HepG2 (cell line): ENCODE measurements around the gene PTMA. TPM values are rescaled to one million over a fixed set of nuclear protein-coding genes. Genes with fewer than 3 reads are reported as not detected.

ENCODE experiments used
- ATAC-seq: fragments of 200-7000 bp; cut with Tn5 transposase; 3 replicates; pipeline ENCODE4 v1.9.1; 2020; ENCODE audit warnings: mild to moderate bottlenecking, moderate library complexity
- BruUV-seq: library from RNA; stranded (reverse); fragments of 400-500 nt; replicated peaks from 2 replicates; lab custom pipeline; 2021; lab: Mats Ljungman, UMichigan
- CTCF ChIA-PET: fragments of 300-600 bp; formaldehyde crosslinking; extraction: SDS; loops from one replicate; lab custom pipeline; 2021; ENCODE audit warnings: low total read pairs, inconsistent platforms, low intra/inter-chr PET ratio; lab: Yijun Ruan, JAX
- POLR2A ChIA-PET: fragments of 350-600 bp; sonication (Branson Sonifier 250); formaldehyde crosslinking; loops from one replicate; lab custom pipeline; 2020; ENCODE audit warnings: antibody characterized with exemption, inconsistent platforms; lab: Yijun Ruan, JAX
- DNase-seq: peaks from one replicate; pipeline ENCODE4 v3.0.0-alpha.2; 2015; ENCODE audit warnings: low spot score
- FAIRE-seq: peaks from 3 replicates; lab custom pipeline; 2011; peaks lifted over from hg19 to GRCh38; lab: Jason Lieb, UNC
- H2AFZ ChIP-seq: one replicate; pipeline ENCODE4 v1.6.1; 2011; ENCODE audit warnings: low read length, inconsistent platforms
- H3K27ac ChIP-seq: fragments of 300-600 bp; 3 replicates; pipeline ENCODE4 v1.8.0; 2011; ENCODE audit warnings: mixed run types, mild to moderate bottlenecking, mixed read lengths, low read length, inconsistent platforms; ENCODE audit not compliant: insufficient read depth; ENCODE audit errors: extremely low read length
- H3K27me3 ChIP-seq, 2 experiments: fragments of 200-600 bp in 1 of 2; 2 replicates in 1 of 2; 3 replicates in 1 of 2; pipeline versions ENCODE4 v1.6.0 to v1.8.0; 2011; ENCODE audit warnings: low read length in 2 of 2, mild to moderate bottlenecking in 2 of 2, moderate library complexity in 2 of 2, inconsistent platforms in 1 of 2; ENCODE audit not compliant: insufficient read depth in 2 of 2, control insufficient read depth in 1 of 2
- H3K36me3 ChIP-seq, 2 experiments: fragments of 200-600 bp in 1 of 2; replicated peaks in 1 of 2; 2 replicates in 1 of 2; 3 replicates in 1 of 2; pipeline versions ENCODE4 v1.5.1 to v1.8.0; 2011; ENCODE audit warnings: low read length in 2 of 2, inconsistent platforms in 1 of 2; ENCODE audit not compliant: insufficient read depth in 2 of 2, control insufficient read depth in 1 of 2
- H3K4me1 ChIP-seq: 2 replicates; pipeline ENCODE4 v1.5.1; 2012; ENCODE audit warnings: low read length, inconsistent platforms; ENCODE audit not compliant: insufficient read depth
- H3K4me2 ChIP-seq: 2 replicates; pipeline ENCODE4 v1.6.0; 2011; ENCODE audit warnings: low read depth, low read length, inconsistent platforms
- H3K4me3 ChIP-seq, 3 experiments: fragments of 200-600 bp in 1 of 3; sonication (generic), shearing (Covaris generic) in 1 of 3; replicated peaks in 1 of 3; 2 replicates each; pipeline ENCODE4 v1.5.1; 2011 to 2016; ENCODE audit warnings: low read length in 3 of 3, inconsistent platforms in 2 of 3, low read depth in 2 of 3, mild to moderate bottlenecking in 2 of 3, control low read depth in 1 of 3, mixed read lengths in 1 of 3; ENCODE audit not compliant: insufficient read depth in 1 of 3
- H3K79me2 ChIP-seq: one replicate; pipeline ENCODE4 v1.6.1; 2011; ENCODE audit warnings: low read length, inconsistent platforms; ENCODE audit not compliant: insufficient read depth
- H3K9ac ChIP-seq: 2 replicates; pipeline ENCODE4 v1.6.0; 2011; ENCODE audit warnings: mild to moderate bottlenecking, low read depth, low read length, inconsistent platforms; ENCODE audit not compliant: insufficient read depth
- H3K9me3 ChIP-seq: 2 replicates; pipeline ENCODE4 v1.5.1; 2012; ENCODE audit warnings: mild to moderate bottlenecking, low read length
- H4K20me1 ChIP-seq: 2 replicates; pipeline ENCODE4 v1.6.0; 2011; ENCODE audit warnings: inconsistent platforms, mild to moderate bottlenecking, low read length, moderate library complexity; ENCODE audit not compliant: insufficient read depth
- ATF2 ChIP-seq: sonication (generic); formaldehyde crosslinking; IDR thresholded peaks from 2 replicates; pipeline ENCODE4 v1.4.0; 2020; ENCODE audit warnings: missing genetic modification reagents
- BRD4 ChIP-seq: sonication (generic); formaldehyde crosslinking; IDR thresholded peaks from 2 replicates; pipeline ENCODE4 v1.4.0; 2020; ENCODE audit warnings: missing genetic modification reagents
- RBFOX2 ChIP-seq: fragments of 200-400 bp; formaldehyde crosslinking; IDR thresholded peaks from 2 replicates; pipeline ENCODE4 v1.6.1; 2017; ENCODE audit warnings: low read depth, mild to moderate bottlenecking, low read length
- SP1 ChIP-seq, 2 experiments: fragments of 450-650 bp in 1 of 2; sonication (generic) in 1 of 2; formaldehyde crosslinking in 1 of 2; IDR thresholded peaks; 2 replicates each; pipeline versions ENCODE4 v1.4.0 to v1.6.1; 2016 to 2020; ENCODE audit warnings: missing genetic modification reagents in 1 of 2
- TAF1 ChIP-seq: sonication (generic); formaldehyde crosslinking; IDR thresholded peaks from 2 replicates; pipeline ENCODE4 v1.4.0; 2020; ENCODE audit warnings: missing genetic modification reagents
- ZBTB34 ChIP-seq: sonication (generic); formaldehyde crosslinking; IDR thresholded peaks from 2 replicates; pipeline ENCODE4 v1.8.0; 2022; ENCODE audit warnings: mild to moderate bottlenecking, missing genetic modification reagents
- ZNF10 ChIP-seq: sonication (generic); formaldehyde crosslinking; IDR thresholded peaks from 2 replicates; pipeline ENCODE4 v1.4.0; 2020; ENCODE audit warnings: mild to moderate bottlenecking, low read depth, missing genetic modification reagents, borderline replicate concordance
- ZNF136 ChIP-seq: sonication (generic); formaldehyde crosslinking; IDR thresholded peaks from 2 replicates; pipeline ENCODE4 v1.8.1; 2022; ENCODE audit warnings: low read depth, mild to moderate bottlenecking, moderate library complexity, missing genetic modification reagents
- ZNF260 ChIP-seq: sonication (generic); formaldehyde crosslinking; IDR thresholded peaks from 2 replicates; pipeline ENCODE4 v1.4.0; 2020; ENCODE audit warnings: missing genetic modification reagents, low read depth, mild to moderate bottlenecking, borderline replicate concordance
- ZNF3 ChIP-seq: IDR thresholded peaks from 2 replicates; pipeline ENCODE4 v1.7.0; 2017; ENCODE audit warnings: inconsistent platforms
- ZNF513 ChIP-seq: sonication (generic); formaldehyde crosslinking; conservative IDR thresholded peaks from 2 replicates; pipeline ENCODE4 v1.5.0; 2020; ENCODE audit warnings: missing genetic modification reagents
- ZNF574 ChIP-seq: sonication (generic); formaldehyde crosslinking; IDR thresholded peaks from 2 replicates; pipeline ENCODE4 v1.4.0; 2020; ENCODE audit warnings: missing genetic modification reagents
- ZNF605 ChIP-seq: sonication (generic); formaldehyde crosslinking; IDR thresholded peaks from 2 replicates; pipeline ENCODE4 v1.8.0; 2022; ENCODE audit warnings: mild to moderate bottlenecking, missing genetic modification reagents
- ZNF878 ChIP-seq: sonication (generic); formaldehyde crosslinking; IDR thresholded peaks from 2 replicates; pipeline ENCODE4 v1.8.1; 2023; ENCODE audit warnings: mild to moderate bottlenecking, missing genetic modification reagents, moderate library complexity
- WGBS: methylation state at CpG from one replicate; pipeline ENCODE4 v1.1.6; 2017; ENCODE audit warnings: low lambda C conversion rate; 5-methylcytosine and 5-hydroxymethylcytosine counted together
- in situ Hi-C: cut with HindIII; loops from 2 replicates; pipeline ENCODE4 v1.10.0; 2017; ENCODE audit warnings: low pct_unique_long_range_greater_than_20kb; ENCODE audit not compliant: extremely low pct_ligation_motif_present
- intact Hi-C: fragments of 100-400 bp; cut with micrococcal nuclease; formaldehyde crosslinking; loops from one replicate; pipeline ENCODE4 v1.10.0; 2022; ENCODE audit not compliant: unreplicated experiment
- polyA plus RNA-seq, 8 experiments: library from polyadenylated mRNA; depleted of rRNA in 3 of 8; stranded (reverse) in 7 of 8; unstranded in 1 of 8; fragments of >200 nt; fragmentation: Illumina TruSeq in 4 of 8; extraction: Trizol in 4 of 8; gene quantifications; 2 replicates each; pipeline versions ENCODE4 v1.2.1 to v1.2.3, GENCODE V29; 2011 to 2016; ENCODE audit warnings: low read depth in 4 of 8, missing spikeins in 1 of 8, mixed read lengths in 1 of 8; ENCODE audit not compliant: insufficient read depth in 1 of 8
- total RNA-seq, 5 experiments: library from RNA; depleted of rRNA; stranded (reverse); fragments of >200 nt; fragmentation: Illumina TruSeq; extraction: Trizol; gene quantifications; 2 replicates each; pipeline ENCODE4 v1.2.3, GENCODE V29; 2016; ENCODE audit warnings: low read depth in 1 of 5

The PTMA gene
- total and polyA plus RNA-seq, 2 of the 13 experiments (the other 11 are each of a cell fraction or from before 2014, with no cell fraction given): 190 to 1,086 TPM

- intact Hi-C loops: loop anchor here (10.0 kb wide), 1 partner anchor 664 kb away; no protein-coding TSS in a partner anchor
- Histone ChIP-seq H3K4me1 (peaks cover 56% of the 10 kb centered on the region), H3K4me3 (peak overlapping the region; percentile 75 to 97 (median 83)), H4K20me1 (peaks cover 30% of the 10 kb centered on the region), H3K27ac (peak overlapping the region; percentile 85), H3K27me3 (no peaks in the 10 kb centered on the region), H3K36me3 (peaks cover 12 to 17% of the 10 kb centered on the region in 2 experiments), H3K4me2 (peak overlapping the region; percentile 71), H2AFZ (no peak overlapping the region), H3K9me3 (no peaks in the 10 kb centered on the region), H3K79me2 (peaks cover 44% of the 10 kb centered on the region), H3K9ac (peak overlapping the region; percentile 99)
- POLR2A ChIA-PET: interaction anchor here (0.8 to 3.1 kb wide), 21 partner anchors 8 to 658 kb away, joined by 3 to 56 read pairs (median 6); partner anchors contain the start of genes COPS7B, NCL and PDE6D
- in situ Hi-C loops: no loop called here
- TSS peak; percentile 66 for BruUV-seq
- DNase-seq (no peak), FAIRE-seq (no peak), ATAC-seq (peak; percentile 4)
- CTCF ChIA-PET: interaction anchor here (1.2 to 2.3 kb wide), 2 partner anchors 31 to 34 kb away, joined by 5 to 7 read pairs; no protein-coding TSS in a partner anchor
- under 1% methylated on average over 44 of the region's 118 CpGs for WGBS
- TF ChIP-seq ZNF136 (CRISPR knock-in tag) (peak; percentile 18; the same call in 1 of the 2 replicates), ZNF513 (CRISPR knock-in tag) (no peak), ZNF574 (CRISPR knock-in tag) (no peak; the same call in none of the 2 replicates), ZNF260 (no peak), ZNF3 (CRISPR knock-in tag) (no peak), ZNF605 (CRISPR knock-in tag) (no peak; the same call in 1 of the 2 replicates), TAF1 (CRISPR knock-in tag) (no peak), SP1 (IDR thresholded peaks at IDR 0.05) (no peak), SP1 (CRISPR knock-in tag; IDR thresholded peaks at IDR 0.05) (no peak), RBFOX2 (peak; percentile 96), BRD4 (CRISPR knock-in tag) (no peak), ZNF878 (CRISPR knock-in tag) (0 out of 2 replicates have a peak, but pooled peaks have one; percentile 18), ZBTB34 (CRISPR knock-in tag) (no peak), ATF2 (CRISPR knock-in tag) (no peak), ZNF10 (no peak)
Observed at GRCh38 chr2:231708773-231709635, 679 bp downstream of the PTMA start.
